GM18520 (cell line): ENCODE data around the gene PHYHD1.

Experiments
- ATAC-seq: cut with Tn5 transposase; IDR thresholded peaks from one replicate; pipeline ENCODE4 v1.9.1; 2021; ENCODE audit not compliant: unreplicated experiment

PHYHD1 gene

GRCh38 chr9:128920381-128921058 is at the start of gene PHYHD1:
PHYHD1 (plus strand) TSS chr9:128920982; CDS start chr9:128922324, 1,342 bp downstream.
- no peak for ATAC-seq

DNA sequence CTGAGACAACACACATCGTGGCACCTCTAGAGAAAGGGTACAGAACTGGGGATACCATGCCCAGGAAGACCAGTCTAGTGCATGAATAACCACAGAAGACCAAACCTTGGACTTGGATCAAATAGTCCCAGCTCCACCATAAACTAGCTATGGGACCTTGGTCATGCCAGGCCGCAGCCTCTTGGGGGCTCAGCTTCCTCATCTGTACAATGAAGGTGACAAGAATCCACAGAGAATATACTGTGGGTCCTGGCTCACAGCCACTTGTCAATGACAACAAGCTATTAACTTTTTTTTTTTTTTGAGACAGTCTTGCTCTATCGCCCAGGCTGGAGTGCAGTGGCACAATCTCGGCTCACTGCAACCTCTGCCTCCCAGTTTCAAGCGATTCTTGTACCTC is 42.9 kb upstream of the PHYHD1 start:
- no peak for ATAC-seq

DNA sequence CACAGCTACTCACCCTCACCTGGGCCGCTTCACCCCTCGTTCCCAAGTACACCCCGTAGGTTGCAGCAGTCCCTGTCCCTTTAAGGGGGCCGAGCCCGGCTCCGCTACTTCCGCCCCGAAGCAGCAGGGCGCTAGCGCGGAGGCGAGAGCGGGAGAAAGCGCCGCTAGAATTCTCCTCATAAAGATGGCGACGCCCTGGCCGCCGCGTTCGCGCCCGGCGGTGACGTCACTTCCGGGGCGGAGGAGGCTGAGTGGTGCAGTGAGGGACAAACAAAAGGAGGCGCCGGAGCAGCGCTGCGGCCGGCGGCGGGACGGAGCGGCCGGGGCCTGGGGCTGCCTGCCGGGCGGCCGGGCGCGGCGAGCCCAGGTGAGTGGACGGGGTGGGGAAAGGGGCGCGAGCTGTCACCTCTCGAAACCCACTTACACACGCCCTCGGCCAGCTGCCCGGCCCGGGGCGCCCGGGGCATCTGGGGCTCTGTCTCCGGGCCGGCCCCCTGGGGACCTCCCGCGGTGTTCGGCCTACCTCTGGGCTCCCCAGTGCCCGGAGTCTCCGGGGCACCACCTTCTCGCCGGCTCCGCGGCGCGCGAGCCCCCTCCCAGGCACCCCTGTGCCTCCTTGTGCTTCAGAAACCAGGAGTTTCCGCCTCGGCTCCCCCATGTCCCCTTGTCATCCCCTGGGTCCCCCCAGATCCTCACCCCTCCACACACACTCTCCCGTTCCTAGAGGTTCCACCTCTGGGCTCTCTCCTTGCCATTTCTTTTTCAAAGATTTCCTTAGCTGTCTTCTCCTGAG is 38.7 kb upstream of the PHYHD1 start, which contains the start of the genes KYAT1 and LRRC8A:
Gene KYAT1 (minus strand): TSS at position 67 of the 793 bp plus-strand sequence. CDS start 36,545 bp downstream, outside the sequence.
Gene LRRC8A (plus strand): TSS at position 250 of the 793 bp plus-strand sequence. CDS start 25,032 bp downstream, outside the sequence.
- peak; percentile 86 for ATAC-seq

DNA sequence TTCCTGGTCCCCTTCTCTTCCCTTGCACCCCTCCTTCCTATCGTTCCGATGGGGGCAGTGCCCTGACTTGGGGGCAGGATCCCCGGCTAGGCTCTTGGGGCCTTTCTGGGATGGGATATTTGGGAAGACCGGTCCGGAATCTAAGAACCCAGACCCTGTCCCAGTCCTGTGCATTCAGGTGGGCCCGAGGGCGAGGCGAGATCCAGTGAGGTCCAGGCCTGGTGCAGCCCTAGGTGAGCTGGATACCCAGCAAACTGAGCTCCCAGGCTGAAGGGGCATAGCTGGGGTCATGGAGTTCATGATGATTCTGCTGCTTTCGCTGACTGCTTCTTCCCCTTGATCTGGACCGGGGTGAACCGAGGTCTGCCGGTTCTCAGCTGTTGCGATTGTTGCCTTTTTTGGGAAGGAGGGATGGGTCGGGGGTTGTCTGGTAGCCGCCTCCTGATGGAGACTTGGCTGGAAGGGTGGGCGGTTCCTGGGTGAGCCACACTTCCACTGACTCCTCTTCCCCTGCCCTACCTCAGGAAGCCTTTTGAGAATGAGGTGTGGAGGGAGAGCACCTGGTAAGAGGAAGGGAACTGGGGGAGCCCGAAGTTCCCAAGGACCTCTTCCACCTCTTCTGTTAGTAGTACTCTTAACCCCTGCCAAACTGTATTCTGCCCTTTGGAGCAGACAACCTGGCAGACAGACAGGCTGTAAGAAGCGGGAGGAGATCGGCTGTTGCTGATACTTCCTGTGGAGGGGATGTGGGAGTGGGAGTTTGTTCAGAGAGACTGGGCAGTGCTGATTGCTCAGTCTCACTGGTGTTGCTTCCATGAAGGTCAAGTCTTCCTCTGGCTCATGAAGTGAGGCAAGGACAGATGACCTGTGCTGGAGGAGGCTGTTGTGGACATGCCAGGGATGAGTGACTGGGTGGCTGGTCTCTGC is 37.8 kb upstream of the PHYHD1 start:
- ATAC-seq: no peak

DNA sequence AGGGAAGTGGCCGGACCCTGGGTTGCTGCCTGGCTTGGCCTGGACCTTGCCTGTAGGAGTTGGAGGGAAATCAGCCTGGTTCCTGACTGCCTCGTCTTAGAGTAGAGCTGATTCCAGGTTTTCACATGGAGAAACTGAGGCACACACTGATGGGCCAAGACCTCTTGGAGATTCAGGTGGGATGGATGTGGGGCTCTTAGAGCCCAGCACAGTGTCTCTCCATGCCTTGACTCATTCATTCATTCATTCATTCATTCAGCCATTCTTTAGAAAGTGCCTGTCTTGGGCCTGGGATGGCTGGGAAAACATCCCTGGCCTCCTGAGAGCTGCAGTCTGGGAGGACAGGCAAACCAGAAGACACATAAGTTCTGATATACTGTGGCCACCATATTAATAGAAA is 36.6 kb upstream of the PHYHD1 start:
- ATAC-seq: no peak

GRCh38 chr9:128885376-128885775 is 35.4 kb upstream of the PHYHD1 start:
- no peak for ATAC-seq

DNA sequence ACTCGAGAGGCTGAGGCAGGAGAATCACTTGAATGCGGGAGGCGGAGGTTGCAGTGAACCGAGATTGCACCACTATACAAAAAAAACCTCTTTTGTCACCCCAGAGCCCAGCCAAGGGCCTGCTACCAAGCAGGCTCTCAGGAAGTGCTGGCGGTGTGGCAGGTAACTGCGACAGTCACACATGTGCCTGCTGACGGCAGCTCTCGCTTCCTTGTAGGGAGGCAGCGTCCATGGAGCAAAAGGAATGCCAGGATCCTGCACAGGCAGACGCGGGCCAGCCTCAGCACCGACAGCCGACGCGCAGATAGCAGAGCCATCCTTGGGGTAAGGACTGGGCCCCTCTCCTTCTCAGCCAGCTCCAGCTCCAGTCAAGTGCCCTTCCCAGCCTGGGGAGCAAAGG is 35.0 kb upstream of the PHYHD1 start:
- ATAC-seq: no peak

- ATAC-seq: no peak
Observed at GRCh38 chr9:128886211-128886891, 34.4 kb upstream of the PHYHD1 start.

DNA sequence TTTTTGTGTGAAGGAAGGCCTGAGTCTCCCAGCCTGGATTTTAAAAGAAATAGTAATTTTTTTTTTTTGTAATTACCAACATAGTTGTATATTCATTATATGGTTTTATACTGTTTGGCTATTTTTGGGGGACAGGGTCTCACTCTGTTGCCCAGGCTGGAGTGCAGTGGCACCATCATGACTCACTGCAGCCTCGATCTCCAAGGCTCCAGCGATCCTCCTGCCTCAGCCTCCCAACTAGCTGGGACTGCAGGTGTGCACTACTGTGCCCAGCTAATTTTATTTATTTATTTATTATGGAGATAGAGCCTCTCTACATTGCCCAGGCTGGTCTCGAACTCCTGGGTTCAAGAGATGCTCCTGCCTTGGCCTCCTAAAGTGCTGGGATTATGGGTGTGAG is 33.7 kb upstream of the PHYHD1 start:
- no peak for ATAC-seq

- ATAC-seq: no peak
Observed at GRCh38 chr9:128887914-128888350, 32.9 kb upstream of the PHYHD1 start.

GRCh38 chr9:128891321-128892220 is 29.2 kb upstream of the PHYHD1 start:
- ATAC-seq: no peak

GRCh38 chr9:128892221-128892921 is 28.4 kb upstream of the PHYHD1 start:
- no peak for ATAC-seq

- no peak for ATAC-seq
Observed at GRCh38 chr9:128893354-128893753, 27.4 kb upstream of the PHYHD1 start.

GRCh38 chr9:128894764-128895163 is 26.0 kb upstream of the PHYHD1 start:
- ATAC-seq: no peak

GRCh38 chr9:128895556-128895955 is 25.2 kb upstream of the PHYHD1 start:
- no peak for ATAC-seq

GRCh38 chr9:128898382-128898781 is 22.4 kb upstream of the PHYHD1 start:
- no peak for ATAC-seq

GRCh38 chr9:128898845-128899565 is 21.8 kb upstream of the PHYHD1 start:
- ATAC-seq: no peak
